ENCODE results near the gene PRODH. TPM values are rescaled to one million over a fixed set of nuclear protein-coding genes. Genes with fewer than 3 reads are reported as not detected.

PRODH gene
- total RNA-seq, 3 donors from 2014 or later = 4.9 to 7.5 (median 5.3) TPM

DNA sequence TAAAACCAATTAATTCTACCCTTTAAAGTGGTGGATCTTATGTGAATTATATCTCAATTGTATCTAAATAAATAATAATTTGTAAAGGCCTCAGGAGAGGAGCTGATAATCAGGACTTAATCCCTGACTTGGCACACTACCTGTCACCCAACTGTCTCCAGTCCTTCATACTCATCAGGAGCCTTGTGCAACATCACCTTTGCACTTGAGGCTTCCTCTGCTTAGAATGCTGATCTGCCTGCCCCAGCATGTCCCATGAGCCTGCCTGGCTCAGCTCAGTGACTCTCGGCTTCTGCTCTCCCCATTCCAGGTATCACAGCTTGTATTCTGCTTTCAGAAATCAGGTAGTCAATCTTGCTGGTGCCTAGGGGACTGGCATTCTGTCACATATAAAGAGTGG lies 43.9 kb upstream of the PRODH start:
- no peaks in the 10 kb centered on the region for H3K9me3 ChIP-seq
- ATAC-seq (no peak), DNase-seq (no peak)
- TF ChIP-seq, protein P1, sequence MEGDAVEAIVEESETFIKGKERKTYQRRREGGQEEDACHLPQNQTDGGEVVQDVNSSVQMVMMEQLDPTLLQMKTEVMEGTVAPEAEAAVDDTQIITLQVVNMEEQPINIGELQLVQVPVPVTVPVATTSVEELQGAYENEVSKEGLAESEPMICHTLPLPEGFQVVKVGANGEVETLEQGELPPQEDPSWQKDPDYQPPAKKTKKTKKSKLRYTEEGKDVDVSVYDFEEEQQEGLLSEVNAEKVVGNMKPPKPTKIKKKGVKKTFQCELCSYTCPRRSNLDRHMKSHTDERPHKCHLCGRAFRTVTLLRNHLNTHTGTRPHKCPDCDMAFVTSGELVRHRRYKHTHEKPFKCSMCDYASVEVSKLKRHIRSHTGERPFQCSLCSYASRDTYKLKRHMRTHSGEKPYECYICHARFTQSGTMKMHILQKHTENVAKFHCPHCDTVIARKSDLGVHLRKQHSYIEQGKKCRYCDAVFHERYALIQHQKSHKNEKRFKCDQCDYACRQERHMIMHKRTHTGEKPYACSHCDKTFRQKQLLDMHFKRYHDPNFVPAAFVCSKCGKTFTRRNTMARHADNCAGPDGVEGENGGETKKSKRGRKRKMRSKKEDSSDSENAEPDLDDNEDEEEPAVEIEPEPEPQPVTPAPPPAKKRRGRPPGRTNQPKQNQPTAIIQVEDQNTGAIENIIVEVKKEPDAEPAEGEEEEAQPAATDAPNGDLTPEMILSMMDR (IDR thresholded peaks at IDR 0.05) = no peak
- no peaks in the 10 kb centered on the region for H3K4me1 ChIP-seq (ENCODE audit: low read depth)
- no peak overlapping the region for H3K4me3 ChIP-seq
- H3K36me3 ChIP-seq (ENCODE audit: low read depth) = no peaks in the 10 kb centered on the region
- intact Hi-C loops (cut with DNase I, micrococcal nuclease) = no loop called here

DNA sequence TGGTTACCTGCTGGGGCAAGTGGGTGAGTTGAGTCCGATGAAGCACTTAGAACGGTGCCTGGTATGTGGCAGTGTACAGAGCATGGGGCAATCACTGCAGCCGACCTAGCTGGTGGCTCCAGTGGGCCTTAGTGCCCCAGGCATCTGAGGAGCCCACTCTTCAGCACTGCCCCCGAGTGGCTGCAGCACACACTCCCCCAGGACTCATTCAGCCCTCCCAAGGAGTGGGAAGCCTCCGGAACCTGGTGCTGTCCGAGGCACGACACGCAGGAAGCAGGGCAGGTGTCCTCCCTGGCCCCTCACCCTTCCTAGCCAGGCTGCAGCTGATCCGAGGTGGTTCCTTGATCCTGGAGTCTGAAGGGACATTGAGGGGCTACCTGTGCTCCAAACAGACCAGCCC lies 42.4 kb upstream of the PRODH start:
- H3K4me3 ChIP-seq = no peak overlapping the region
- no peaks in the 10 kb centered on the region for H3K36me3 ChIP-seq (ENCODE audit: low read depth)
- DNase-seq (no peak), ATAC-seq (no peak)
- TF ChIP-seq, protein P1 (IDR thresholded peaks at IDR 0.05) = no peak
- H3K9me3 ChIP-seq = no peaks in the 10 kb centered on the region
- intact Hi-C loops (cut with DNase I, micrococcal nuclease) = no loop called here
- H3K4me1 ChIP-seq (ENCODE audit: low read depth) = no peaks in the 10 kb centered on the region

GRCh38 chr22:18977824-18978425 lies 41.8 kb upstream of the PRODH start:
- Histone ChIP-seq H3K9me3 (no peaks in the 10 kb centered on the region), H3K4me1 (ENCODE audit: low read depth) (no peaks in the 10 kb centered on the region), H3K4me3 (no peak overlapping the region), H3K36me3 (ENCODE audit: low read depth) (no peaks in the 10 kb centered on the region)
- DNase-seq = no peak
- no peak for ATAC-seq
- intact Hi-C loops (cut with DNase I, micrococcal nuclease) = no loop called here
- TF ChIP-seq, protein P1 (IDR thresholded peaks at IDR 0.05) = no peak

DNA sequence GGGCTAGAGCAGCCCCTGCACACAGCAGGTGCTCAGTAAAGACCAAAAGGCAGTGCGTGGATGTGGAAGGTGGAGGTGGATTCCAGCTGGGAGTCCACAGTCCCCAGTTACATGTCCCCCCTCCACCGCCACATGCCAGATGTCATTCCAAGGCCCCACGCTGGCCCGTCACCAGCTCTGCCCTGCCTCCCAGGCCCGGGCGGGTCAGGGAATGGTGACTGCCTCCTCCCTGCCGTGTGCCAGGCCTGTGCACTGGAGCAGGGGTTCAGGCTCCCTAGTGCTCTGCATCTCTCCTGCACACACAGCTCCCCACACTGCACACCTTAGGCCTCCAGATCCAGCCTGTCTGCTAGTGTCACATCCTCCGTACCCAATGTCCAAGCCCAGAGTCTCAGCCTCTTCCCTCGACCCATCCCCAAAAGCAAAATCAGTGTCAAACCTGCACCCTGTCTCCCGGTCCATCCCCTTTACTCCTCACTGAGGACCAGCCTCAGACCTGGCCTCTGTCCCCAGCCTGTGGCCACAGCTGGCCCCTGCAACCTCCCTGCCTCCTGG lies 40.2 kb upstream of the PRODH start:
- H3K9me3 ChIP-seq = no peaks in the 10 kb centered on the region
- intact Hi-C loops (cut with DNase I, micrococcal nuclease) = no loop called here
- ATAC-seq = no peak
- H3K36me3 ChIP-seq (ENCODE audit: low read depth) = no peaks in the 10 kb centered on the region
- no peaks in the 10 kb centered on the region for H3K4me1 ChIP-seq (ENCODE audit: low read depth)
- no peak for DNase-seq
- no peak overlapping the region for H3K4me3 ChIP-seq
- TF ChIP-seq, protein P1 (IDR thresholded peaks at IDR 0.05) = no peak

DNA sequence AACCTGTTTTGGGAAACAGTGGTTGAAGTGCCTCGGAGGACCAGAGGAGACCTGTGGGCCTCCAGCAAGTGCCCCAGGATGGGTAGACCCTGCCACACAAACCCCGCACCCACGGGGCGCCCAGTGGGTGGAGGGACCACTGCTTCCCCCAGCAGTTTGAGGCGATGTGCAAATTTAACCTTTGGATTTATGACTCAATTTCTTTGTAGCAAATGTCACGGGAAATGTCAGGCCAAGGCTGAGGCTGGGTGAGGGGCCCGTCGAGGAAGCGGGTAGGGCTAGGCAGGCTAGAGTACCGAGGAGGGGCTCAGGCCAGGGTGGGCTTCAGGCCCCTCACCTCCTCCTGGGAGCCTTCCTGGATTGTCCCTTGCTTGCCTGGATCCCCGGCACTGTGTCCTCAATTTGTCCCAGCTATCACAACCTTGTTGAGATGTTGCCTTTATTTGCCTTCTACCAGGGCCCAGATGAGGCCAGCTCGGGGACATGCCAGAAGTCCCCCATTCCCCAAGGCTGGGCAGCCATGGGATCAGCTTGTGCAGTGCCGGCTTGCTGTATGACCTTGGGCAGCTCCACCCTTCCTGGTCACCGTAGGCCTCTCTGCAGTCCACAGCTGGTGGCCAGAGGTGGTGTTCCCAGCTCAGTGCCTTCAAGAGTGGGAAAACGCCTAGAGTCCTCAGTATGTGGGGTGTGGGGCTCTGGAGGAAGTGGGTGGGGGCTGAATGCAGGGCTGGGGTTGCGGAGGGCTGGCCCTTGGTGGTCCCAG lies 39.5 kb upstream of the PRODH start:
- Histone ChIP-seq H3K9me3 (no peaks in the 10 kb centered on the region), H3K4me3 (no peak overlapping the region), H3K36me3 (ENCODE audit: low read depth) (no peaks in the 10 kb centered on the region), H3K4me1 (ENCODE audit: low read depth) (peaks cover 4% of the 10 kb centered on the region)
- intact Hi-C loops (cut with DNase I, micrococcal nuclease) = no loop called here
- TF ChIP-seq, protein P1 (IDR thresholded peaks at IDR 0.05) = no peak
- ATAC-seq (no peak), DNase-seq (no peak)
